ENCODE data around the gene UBE2H.

The UBE2H gene

DNA sequence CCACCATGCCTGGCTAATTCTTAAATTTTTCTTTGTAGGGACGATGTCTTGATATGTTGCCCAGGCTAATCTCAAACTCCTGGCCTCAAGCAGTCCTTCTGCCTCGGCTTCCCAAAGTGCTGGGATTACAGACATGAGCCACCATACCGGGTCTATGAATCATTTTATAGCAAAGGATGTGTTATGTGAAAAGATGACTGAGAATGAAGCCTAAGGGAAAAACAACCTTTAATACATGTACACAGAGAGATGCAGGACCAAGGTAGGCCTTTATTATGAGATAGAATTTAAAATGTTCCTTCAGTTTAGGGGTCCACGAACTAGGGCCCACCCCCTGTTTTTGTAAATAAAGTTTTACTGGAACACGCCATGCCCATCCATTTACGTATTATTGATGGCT, 41.0 kb downstream of the UBE2H start:
- no peak for DNase-seq (ENCODE audit: low read depth)
- TF ChIP-seq CTCF (IDR thresholded peaks at IDR 0.05; ENCODE audit: low read depth, low read length, missing control alignments): no peak
- H3K4me3 ChIP-seq (ENCODE audit: low read depth, low read length): no peak overlapping the region

DNA sequence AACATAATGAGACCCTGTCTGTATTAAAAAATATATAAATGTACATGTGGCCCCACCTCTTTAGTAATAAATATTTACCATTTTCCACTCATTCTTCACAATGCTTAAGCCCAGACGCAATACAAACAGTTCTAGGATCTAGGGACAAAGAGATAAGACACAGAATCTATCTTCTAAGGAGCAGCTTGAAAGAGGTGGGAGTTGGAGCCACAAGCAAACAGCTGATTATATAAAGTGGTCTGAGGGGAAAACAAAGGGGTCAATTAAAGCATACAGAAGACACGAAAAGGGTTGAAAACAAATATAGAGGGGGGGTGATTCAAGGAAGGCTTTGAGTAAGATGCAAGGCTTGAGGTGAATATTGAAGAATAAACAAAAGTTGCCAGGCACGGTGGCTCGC, 43.1 kb downstream of the UBE2H start:
- no peak for TF ChIP-seq CTCF (IDR thresholded peaks at IDR 0.05; ENCODE audit: low read depth, low read length, missing control alignments)
- no peak overlapping the region for H3K4me3 ChIP-seq (ENCODE audit: low read depth, low read length)
- DNase-seq (ENCODE audit: low read depth): no peak

GRCh38 chr7:129908181-129908580, 44.6 kb downstream of the UBE2H start:
- DNase-seq (ENCODE audit: low read depth): no peak
- no peak overlapping the region for H3K4me3 ChIP-seq (ENCODE audit: low read depth, low read length)

GRCh38 chr7:129907122-129907736, 45.5 kb downstream of the UBE2H start:
- DNase-seq (ENCODE audit: low read depth): no peak
- no peak overlapping the region for H3K4me3 ChIP-seq (ENCODE audit: low read depth, low read length)
- no peak for TF ChIP-seq CTCF (IDR thresholded peaks at IDR 0.05; ENCODE audit: low read depth, low read length, missing control alignments)

More at GRCh38 chr7:129908181-129908580, 44.6 kb downstream of the UBE2H start:
- no peak for TF ChIP-seq CTCF (IDR thresholded peaks at IDR 0.05; ENCODE audit: low read depth, low read length, missing control alignments)

DNA sequence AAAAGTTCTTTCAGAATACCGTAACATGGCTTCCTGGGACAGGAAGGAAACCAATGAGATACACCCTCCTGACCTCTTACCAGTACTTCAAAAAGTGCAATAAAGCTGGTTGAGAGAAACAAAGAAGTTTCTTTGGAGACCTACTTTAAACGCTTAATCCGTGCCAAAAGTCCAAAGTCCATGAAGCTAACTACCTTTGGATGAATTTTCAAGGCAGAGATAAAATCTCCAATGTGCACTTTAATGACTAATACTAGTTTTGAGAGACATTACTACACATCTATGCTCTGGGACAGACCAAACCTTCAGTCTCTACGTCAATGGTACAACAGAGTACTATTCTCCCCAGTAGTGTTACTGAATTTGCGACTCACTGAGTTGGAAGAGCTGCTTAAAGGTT, 46.1 kb downstream of the UBE2H start:
- no peak for DNase-seq (ENCODE audit: low read depth)
- H3K4me3 ChIP-seq (ENCODE audit: low read depth, low read length): no peak overlapping the region
- TF ChIP-seq CTCF (IDR thresholded peaks at IDR 0.05; ENCODE audit: low read depth, low read length, missing control alignments): no peak

GRCh38 chr7:129903935-129904334, 48.8 kb downstream of the UBE2H start:
- H3K4me3 ChIP-seq (ENCODE audit: low read depth, low read length): no peak overlapping the region
- DNase-seq (ENCODE audit: low read depth): peak; percentile 24
- no peak for TF ChIP-seq CTCF (IDR thresholded peaks at IDR 0.05; ENCODE audit: low read depth, low read length, missing control alignments)

GRCh38 chr7:129902788-129903422, 49.9 kb downstream of the UBE2H start:
- no peak overlapping the region for H3K4me3 ChIP-seq (ENCODE audit: low read depth, low read length)
- no peak for DNase-seq (ENCODE audit: low read depth)
- no peak for TF ChIP-seq CTCF (IDR thresholded peaks at IDR 0.05; ENCODE audit: low read depth, low read length, missing control alignments)
